Stimulated activated CD8-positive, alpha-beta memory T cell treated with anti-CD3 and anti-CD28 coated beads, Interleukin-7, amount 100 ng/mL, for 24 hours (primary cell): ENCODE results near the gene JAKMIP2.
"Not testable (repeated sequence)": the region's sequence is repeated elsewhere in the genome, so short reads cannot be mapped to it uniquely, and the experiment has no call there.

Experiments
- DNase-seq: peaks from one replicate; pipeline ENCODE4 v3.0.0-alpha.2; 2020; ENCODE audit warnings: low read depth

JAKMIP2 gene

GRCh38 chr5:147743678-147744374 lies 38.7 kb downstream of the JAKMIP2 start:
- no peak for DNase-seq

GRCh38 chr5:147743012-147743411 lies 39.5 kb downstream of the JAKMIP2 start:
- no peak for DNase-seq

- DNase-seq, result no peak
Observed at GRCh38 chr5:147742151-147742550, 40.4 kb downstream of the JAKMIP2 start.

- DNase-seq, result no peak
Observed at GRCh38 chr5:147740864-147741263, 41.7 kb downstream of the JAKMIP2 start.

GRCh38 chr5:147737921-147738320 lies 44.6 kb downstream of the JAKMIP2 start:
- no peak for DNase-seq

GRCh38 chr5:147735621-147736125 lies 46.9 kb downstream of the JAKMIP2 start:
- DNase-seq, result no peak

- DNase-seq, result no peak
Observed at GRCh38 chr5:147734894-147735293, 47.6 kb downstream of the JAKMIP2 start.

- no peak for DNase-seq
Observed at GRCh38 chr5:147733075-147733474, 49.5 kb downstream of the JAKMIP2 start.

GRCh38 chr5:147732291-147732883 lies 50.1 kb downstream of the JAKMIP2 start:
- no peak for DNase-seq

- DNase-seq, result no peak
Observed at GRCh38 chr5:147731431-147732290, 50.9 kb downstream of the JAKMIP2 start.

- DNase-seq, result no peak
Observed at GRCh38 chr5:147727200-147727599, 55.3 kb downstream of the JAKMIP2 start.

- DNase-seq, result not testable (repeated sequence)
Observed at GRCh38 chr5:147721191-147721960, 61.2 kb downstream of the JAKMIP2 start.

- no peak for DNase-seq
Observed at GRCh38 chr5:147713550-147714295, 68.8 kb downstream of the JAKMIP2 start.

- DNase-seq, result no peak
Observed at GRCh38 chr5:147712598-147712997, 69.9 kb downstream of the JAKMIP2 start.

GRCh38 chr5:147712019-147712418 lies 70.5 kb downstream of the JAKMIP2 start:
- DNase-seq, result no peak

- DNase-seq, result no peak
Observed at GRCh38 chr5:147711019-147711418, 71.5 kb downstream of the JAKMIP2 start.

- no peak for DNase-seq
Observed at GRCh38 chr5:147708708-147709107, 73.8 kb downstream of the JAKMIP2 start.

- no peak for DNase-seq
Observed at GRCh38 chr5:147704544-147704943, 78.0 kb downstream of the JAKMIP2 start.

GRCh38 chr5:147701468-147701867 lies 81.1 kb downstream of the JAKMIP2 start:
- DNase-seq, result no peak

GRCh38 chr5:147699496-147700088 lies 82.9 kb downstream of the JAKMIP2 start:
- no peak for DNase-seq

- no peak for DNase-seq
Observed at GRCh38 chr5:147697380-147697779, 85.1 kb downstream of the JAKMIP2 start.
